B cell (primary cell): Measurements from ENCODE around the gene RPS18. TPM values are rescaled to one million over a fixed set of nuclear protein-coding genes. Genes with fewer than 3 reads are reported as not detected.

Source experiments
- ATAC-seq: fragments of 200-7000 bp; cut with Tn5 transposase; one replicate; pipeline ENCODE4 v1.10.0; 2021; ENCODE audit warnings: low read depth, mild to moderate bottlenecking, moderate number of reproducible peaks, moderate library complexity
- CTCF ChIA-PET: fragments of 350-600 bp; sonication (Branson Sonifier 250); formaldehyde crosslinking; loops from one replicate; lab custom pipeline; 2021; ENCODE audit warnings: antibody characterized with exemption, inconsistent platforms; lab: Charles Lee
- POLR2A ChIA-PET: fragments of 350-600 bp; sonication (Branson Sonifier 250); formaldehyde crosslinking; loops from one replicate; lab custom pipeline; 2021; ENCODE audit warnings: antibody characterized with exemption; lab: Charles Lee
- DNase-seq: peaks from one replicate; pipeline ENCODE4 v3.0.0; 2013
- H2AFZ ChIP-seq: 2 replicates; pipeline ENCODE4 v1.6.1; 2012; ENCODE audit warnings: mild to moderate bottlenecking, low read depth, low read length; ENCODE audit not compliant: insufficient read depth, poor library complexity, severe bottlenecking
- H3K27ac ChIP-seq, 2 donors: 1 replicate in 1 of 2; 2 replicates in 1 of 2; pipeline ENCODE4 v1.5.1; 2012 to 2013; ENCODE audit warnings: low read length in 2 of 2, mild to moderate bottlenecking in 2 of 2, moderate library complexity in 1 of 2
- H3K27me3 ChIP-seq, 4 experiments: fragments of 200-600 bp in 1 of 4; sonication (generic) in 1 of 4; replicated peaks in 1 of 4; 1 replicate in 2 of 4; 2 replicates in 2 of 4; pipeline versions ENCODE4 v1.6.1 to v1.7.0; 2013 to 2016; ENCODE audit warnings: low read length in 3 of 4, mild to moderate bottlenecking in 2 of 4, mixed read lengths in 1 of 4, moderate library complexity in 1 of 4; ENCODE audit not compliant: insufficient read depth in 4 of 4, control insufficient read depth in 3 of 4; ENCODE audit errors: control extremely low read depth in 1 of 4
- H3K36me3 ChIP-seq, 2 experiments: replicated peaks in 1 of 2; 1 replicate in 1 of 2; 2 replicates in 1 of 2; pipeline versions ENCODE4 v1.6.1 to v1.7.1; 2013; ENCODE audit warnings: low read length in 1 of 2; ENCODE audit not compliant: insufficient read depth in 2 of 2, control insufficient read depth in 1 of 2; ENCODE audit errors: control extremely low read depth in 1 of 2, extremely low read depth in 1 of 2
- H3K4me1 ChIP-seq, 2 donors: fragments of 200-600 bp in 1 of 2; sonication (generic) in 1 of 2; 1 replicate in 1 of 2; 2 replicates in 1 of 2; pipeline versions ENCODE4 v1.5.1 to v1.6.1; 2013 to 2017; ENCODE audit warnings: low read length in 2 of 2; ENCODE audit not compliant: control insufficient read depth in 2 of 2, insufficient read depth in 2 of 2
- H3K4me2 ChIP-seq: replicated peaks from 2 replicates; pipeline ENCODE3; 2012; ENCODE audit warnings: mild to moderate bottlenecking, low read depth, low read length; ENCODE audit not compliant: poor library complexity, severe bottlenecking
- H3K4me3 ChIP-seq, 5 experiments: fragments of 200-600 bp in 1 of 5; sonication (generic) in 1 of 5; 1 replicate in 3 of 5; 2 replicates in 2 of 5; pipeline versions ENCODE4 v1.5.1 to v1.7.0; 2011 to 2016; ENCODE audit warnings: low read length in 4 of 5, mild to moderate bottlenecking in 4 of 5, low read depth in 2 of 5, control low read depth in 1 of 5, moderate library complexity in 1 of 5; ENCODE audit not compliant: insufficient read depth in 1 of 5; ENCODE audit errors: control extremely low read depth in 1 of 5, extremely low read depth in 1 of 5
- H3K79me2 ChIP-seq: fragments of 200-600 bp; sonication (generic); one replicate; pipeline ENCODE4 v1.6.0; 2016; ENCODE audit warnings: low read length; ENCODE audit not compliant: control insufficient read depth, insufficient read depth
- H3K9ac ChIP-seq: fragments of 200-600 bp; sonication (generic); 2 replicates; pipeline ENCODE4 v1.6.1; 2017; ENCODE audit warnings: mild to moderate bottlenecking, low read length, moderate library complexity
- H3K9me3 ChIP-seq, 3 donors: one replicate each; pipeline versions ENCODE4 v1.6.1 to v1.7.1; 2013; ENCODE audit warnings: low read length in 2 of 3; ENCODE audit not compliant: control insufficient read depth in 2 of 3, insufficient read depth in 1 of 3; ENCODE audit errors: control extremely low read depth in 1 of 3
- H4K20me1 ChIP-seq: 2 replicates; pipeline ENCODE4 v1.6.0; 2012; ENCODE audit warnings: mild to moderate bottlenecking, low read length; ENCODE audit not compliant: insufficient read depth, control insufficient read depth, poor library complexity, severe bottlenecking
- H3K27ac Mint-ChIP-seq: one replicate; pipeline ENCODE4 v1.8.0; 2021; ENCODE audit warnings: mixed read lengths
- H3K27me3 Mint-ChIP-seq: one replicate; pipeline ENCODE4 v1.8.0; 2021; ENCODE audit warnings: mixed read lengths
- H3K4me1 Mint-ChIP-seq: one replicate; pipeline ENCODE4 v1.8.0; 2021; ENCODE audit warnings: mixed read lengths
- H3K4me3 Mint-ChIP-seq: one replicate; pipeline ENCODE4 v1.8.0; 2021; ENCODE audit warnings: mixed read lengths
- H3K9me3 Mint-ChIP-seq: one replicate; pipeline ENCODE4 v1.8.0; 2022; ENCODE audit warnings: mixed read lengths; ENCODE audit not compliant: insufficient read depth
- EZH2 ChIP-seq: IDR thresholded peaks from 2 replicates; pipeline ENCODE4 v1.6.1; 2012; ENCODE audit warnings: borderline replicate concordance, low read depth, mild to moderate bottlenecking, moderate library complexity, low read length; ENCODE audit not compliant: insufficient read depth, poor library complexity, severe bottlenecking
- whole genome bisulfite sequencing: methylation state at CpG from one replicate; pipeline ENCODE4 v1.1.5; 2013; ENCODE audit warnings: missing lambda C conversion rate; ENCODE audit not compliant: insufficient coverage; 5-methylcytosine and 5-hydroxymethylcytosine counted together
- intact Hi-C: fragments of 100-400 bp; cut with micrococcal nuclease; formaldehyde crosslinking; loops from one replicate; pipeline ENCODE4 v1.10.0; 2022
- polyA plus RNA-seq: library from polyadenylated mRNA; depleted of rRNA; stranded (reverse); fragments of >200 nt; gene quantifications from 2 replicates; pipeline ENCODE4 v1.2.3, GENCODE V29; 2012
- total RNA-seq, 2 donors: library from RNA; stranded (reverse); fragments of 120-200 nt in 1 of 2; gene quantifications; 1 replicate in 1 of 2; 2 replicates in 1 of 2; pipeline versions ENCODE4 v1.2.3 to v1.2.4, GENCODE V29; 2013 to 2022
- TF ChIP-seq, protein P1 (sequence below): fragments of 200-600 bp; IDR thresholded peaks from one replicate; pipeline ENCODE4 v1.8.0; 2022; ENCODE audit warnings: antibody characterized with exemption, mild to moderate bottlenecking

RPS18 gene
- total and polyA plus RNA-seq, 2 donors (not counting 1 experiment from before 2014, with no cell fraction given): 3,830 to 5,829 TPM

DNA sequence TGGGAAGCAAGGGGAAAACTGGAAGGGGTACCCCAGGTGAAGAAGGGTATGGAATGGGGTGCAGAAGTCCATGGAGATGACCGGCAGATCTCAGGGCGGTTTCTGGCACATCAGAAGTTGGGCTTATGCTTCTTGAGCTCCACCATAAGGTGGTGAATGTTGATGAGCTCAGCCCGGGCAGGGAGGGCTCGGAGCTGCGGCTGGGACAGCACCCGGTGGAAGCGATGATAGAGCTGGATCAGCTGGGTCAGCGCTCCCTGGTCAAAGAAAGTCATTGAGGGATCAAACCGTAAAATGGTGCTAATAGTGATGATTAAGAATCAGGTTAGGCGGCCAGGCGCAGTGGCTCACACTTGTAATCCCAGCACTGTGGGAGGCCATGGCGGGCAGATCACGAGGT is 21.1 kb upstream of the RPS18 start:
- CTCF ChIA-PET: interaction anchor here (0.7 to 6.0 kb wide), 6 partner anchors 19 to 250 kb away, joined by 3 to 80 read pairs (median 12); partner anchors contain the start of gene B3GALT4

DNA sequence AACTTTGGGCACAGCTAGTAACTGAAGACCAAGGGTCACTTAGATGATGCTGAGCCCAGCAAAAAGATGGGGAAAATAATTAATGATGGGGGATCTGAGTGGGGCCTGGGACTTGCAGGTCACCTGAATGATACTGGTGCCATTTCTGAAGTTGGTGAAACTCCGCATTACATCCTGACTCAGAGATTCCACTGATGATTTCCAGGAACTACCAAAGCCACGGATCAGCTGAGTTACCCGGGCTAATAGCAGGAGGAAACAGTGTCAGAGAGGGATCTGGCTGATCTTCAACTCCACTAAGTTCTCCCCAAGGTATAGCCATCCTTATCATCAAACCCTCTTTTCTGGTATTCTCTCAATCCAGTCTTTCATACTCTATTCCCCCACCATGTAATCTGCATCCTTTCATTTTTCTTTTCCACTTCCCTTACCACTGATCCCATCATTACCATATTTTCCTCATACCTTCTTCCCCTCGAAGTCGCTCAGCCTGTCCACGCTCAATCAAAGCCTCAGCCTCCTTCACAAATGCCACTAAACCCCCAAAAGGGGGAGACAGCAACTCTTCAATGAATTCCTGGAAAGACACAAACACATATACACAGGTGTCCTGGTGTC is 20.4 kb upstream of the RPS18 start:
- Histone ChIP-seq H3K9ac (no peak overlapping the region), H3K27ac (no peak overlapping the region), H3K4me2 (no peak overlapping the region), H4K20me1 (no peaks in the 10 kb centered on the region), H2AFZ (no peak overlapping the region), H3K4me1 (peaks cover 12 to 24% of the 10 kb centered on the region in 2 donors), H3K4me3 (no peak overlapping the region), H3K36me3 (peaks cover 0 to 9% of the 10 kb centered on the region in 2 experiments), H3K79me2 (peaks cover 9% of the 10 kb centered on the region), H3K27me3 (no peaks in the 10 kb centered on the region), H3K9me3 (no peaks in the 10 kb centered on the region)
- CTCF ChIA-PET: interaction anchor here (0.7 to 6.0 kb wide), 4 partner anchors 30 to 251 kb away, joined by 3 to 80 read pairs (median 9); no protein-coding TSS in a partner anchor
- POLR2A ChIA-PET: interaction anchor here (0.6 kb wide), 1 partner anchor 106 kb away, joined by 5 read pairs; no protein-coding TSS in a partner anchor
- DNase-seq (no peak), ATAC-seq (no peak)
- Mint-ChIP-seq H3K27ac (peak overlapping the region; percentile 1), H3K27me3 (no peaks in the 10 kb centered on the region), H3K4me3 (peak overlapping the region; percentile 53), H3K9me3 (no peaks in the 10 kb centered on the region), H3K4me1 (peaks cover 31% of the 10 kb centered on the region)
- no peak for TF ChIP-seq EZH2
- TF ChIP-seq, protein P1, sequence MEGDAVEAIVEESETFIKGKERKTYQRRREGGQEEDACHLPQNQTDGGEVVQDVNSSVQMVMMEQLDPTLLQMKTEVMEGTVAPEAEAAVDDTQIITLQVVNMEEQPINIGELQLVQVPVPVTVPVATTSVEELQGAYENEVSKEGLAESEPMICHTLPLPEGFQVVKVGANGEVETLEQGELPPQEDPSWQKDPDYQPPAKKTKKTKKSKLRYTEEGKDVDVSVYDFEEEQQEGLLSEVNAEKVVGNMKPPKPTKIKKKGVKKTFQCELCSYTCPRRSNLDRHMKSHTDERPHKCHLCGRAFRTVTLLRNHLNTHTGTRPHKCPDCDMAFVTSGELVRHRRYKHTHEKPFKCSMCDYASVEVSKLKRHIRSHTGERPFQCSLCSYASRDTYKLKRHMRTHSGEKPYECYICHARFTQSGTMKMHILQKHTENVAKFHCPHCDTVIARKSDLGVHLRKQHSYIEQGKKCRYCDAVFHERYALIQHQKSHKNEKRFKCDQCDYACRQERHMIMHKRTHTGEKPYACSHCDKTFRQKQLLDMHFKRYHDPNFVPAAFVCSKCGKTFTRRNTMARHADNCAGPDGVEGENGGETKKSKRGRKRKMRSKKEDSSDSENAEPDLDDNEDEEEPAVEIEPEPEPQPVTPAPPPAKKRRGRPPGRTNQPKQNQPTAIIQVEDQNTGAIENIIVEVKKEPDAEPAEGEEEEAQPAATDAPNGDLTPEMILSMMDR: no peak
- intact Hi-C loops: no loop called here
- WGBS: 90% methylated on average over 6 of the region's 6 CpGs

More for the DNA sequence above, 21.1 kb upstream of the RPS18 start:
- POLR2A ChIA-PET: interaction anchor here (0.5 to 0.6 kb wide), 3 partner anchors 20 to 355 kb away, joined by 3 to 5 read pairs (median 5); no protein-coding TSS in a partner anchor
- Histone ChIP-seq H4K20me1 (no peaks in the 10 kb centered on the region), H3K4me2 (no peak overlapping the region), H3K79me2 (peaks cover 9% of the 10 kb centered on the region), H3K9me3 (no peaks in the 10 kb centered on the region), H2AFZ (no peak overlapping the region), H3K36me3 (peaks cover 0 to 9% of the 10 kb centered on the region in 2 experiments), H3K4me1 (peaks cover 12 to 24% of the 10 kb centered on the region in 2 donors), H3K4me3 (no peak overlapping the region), H3K9ac (no peak overlapping the region), H3K27ac (no peak overlapping the region), H3K27me3 (peaks cover 0 to 4% (median 0%) of the 10 kb centered on the region in 4 experiments)
- peaks cover 4% of the 10 kb centered on the region for H3K27me3 Mint-ChIP-seq
- H3K4me1 Mint-ChIP-seq: peaks cover 31% of the 10 kb centered on the region
- intact Hi-C loops: no loop called here
- no peak for ATAC-seq
- peak overlapping the region; percentile 97 for H3K27ac Mint-ChIP-seq
- no peaks in the 10 kb centered on the region for H3K9me3 Mint-ChIP-seq
- peak; percentile 22 for DNase-seq
- TF ChIP-seq EZH2: no peak
- TF ChIP-seq, protein P1: no peak
- peak overlapping the region; percentile 97 for H3K4me3 Mint-ChIP-seq
- WGBS: over 99% methylated on average over 13 of the region's 13 CpGs
